Measurements from ENCODE around the gene DNAI2. TPM values are rescaled to one million over a fixed set of nuclear protein-coding genes. Genes with fewer than 3 reads are reported as not detected.

Gene DNAI2
- polyA plus RNA-seq, 1 of the 3 experiments (the other 2 are of a cell fraction) = not detected

DNA sequence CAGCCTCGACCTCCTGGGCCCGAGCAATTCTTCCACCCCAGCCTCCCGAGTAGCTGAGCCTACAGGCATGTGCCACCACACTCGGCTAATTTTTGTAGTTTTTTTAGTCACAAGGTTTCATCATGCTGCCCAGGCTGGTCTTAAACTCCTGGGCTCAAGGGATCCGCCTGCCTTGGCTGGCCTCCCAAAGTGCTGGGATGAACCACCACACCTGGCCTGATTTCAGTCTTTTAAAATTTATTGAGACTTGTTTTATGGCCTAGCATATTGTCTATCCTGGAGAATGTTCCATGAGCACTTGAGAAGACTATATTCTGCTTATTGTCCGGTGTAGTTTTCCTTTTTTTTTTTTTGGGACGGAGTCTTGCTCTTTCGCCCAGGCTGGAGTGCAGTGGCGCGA is 18.5 kb downstream of the DNAI2 start (continued):
- no peak for TF ChIP-seq CHD2 (IDR thresholded peaks at IDR 0.05; ENCODE audit: low read length, partially characterized antibody)

DNA sequence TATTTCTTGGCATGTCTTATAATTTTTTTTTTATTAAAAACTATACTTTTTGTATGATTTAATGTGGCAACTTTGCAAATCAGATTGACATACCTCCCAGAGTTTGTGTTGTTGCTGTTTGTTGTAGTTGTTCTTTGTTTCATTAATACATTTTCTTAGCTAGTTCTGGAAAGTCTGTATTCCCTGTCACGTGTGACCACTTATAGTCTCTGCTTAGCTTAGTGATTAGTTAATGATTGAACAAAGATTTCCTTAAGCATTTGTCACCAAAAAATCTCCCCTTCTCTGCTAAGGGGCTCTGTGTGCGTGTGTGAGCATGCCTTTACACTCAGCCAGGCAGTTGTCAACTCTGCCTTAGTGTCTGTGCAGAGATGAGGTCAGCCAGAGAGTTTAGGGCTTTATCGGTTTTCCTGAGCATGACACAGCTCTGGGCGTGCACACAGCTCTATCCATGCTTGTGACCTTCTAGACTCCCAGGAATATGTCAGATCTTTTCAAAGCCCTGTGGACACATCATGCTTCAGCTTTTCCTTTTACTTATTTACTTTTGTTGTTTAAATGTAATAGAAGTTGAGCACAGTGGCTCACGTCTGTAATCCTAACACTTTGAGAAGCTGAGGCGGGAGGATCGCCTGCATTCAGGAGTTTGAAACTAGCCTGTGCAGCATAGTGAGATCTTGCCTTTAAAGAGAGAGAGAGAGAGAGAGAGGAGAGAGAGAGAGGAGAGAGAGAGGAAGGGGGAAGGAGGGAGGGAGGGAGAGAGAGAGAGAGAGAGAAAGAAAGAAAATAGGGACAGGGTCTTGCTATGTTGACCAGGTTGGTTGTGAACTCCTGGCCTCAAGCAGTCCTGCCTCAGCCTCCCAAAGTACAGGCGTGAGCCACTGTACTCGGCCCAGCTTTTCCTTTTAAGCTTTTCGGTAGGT is 21.9 kb downstream of the DNAI2 start:
- H3K9ac ChIP-seq = no peak overlapping the region
- no peak overlapping the region for H3K4me2 ChIP-seq
- no peak for DNase-seq
- H3K4me3 ChIP-seq (ENCODE audit: low read depth in 2 of 2, low read length in 1 of 2) = no peak overlapping the region
- no peak overlapping the region for H3K27ac ChIP-seq (ENCODE audit: low read depth in 2 of 2, low read length in 1 of 2)
- 55% methylated on average over 10 of the region's 10 CpGs for WGBS (ENCODE audit: low lambda C conversion rate)
- CTCF ChIA-PET = interaction anchor here (0.6 to 7.8 kb wide), 29 partner anchors 10 to 148 kb away, joined by 3 to 93 read pairs (median 5); partner anchors contain the start of genes GPR142 and RPL38
- no peaks in the 10 kb centered on the region for H3K27me3 ChIP-seq (ENCODE audit: insufficient read depth)
- no peak overlapping the region for H2AFZ ChIP-seq (ENCODE audit: low read depth)
- H3K9me2 ChIP-seq = no peaks in the 10 kb centered on the region
- H4K20me1 ChIP-seq (ENCODE audit: insufficient read depth) = no peaks in the 10 kb centered on the region
- POLR2A ChIA-PET = no interaction called here
- H3K79me2 ChIP-seq (ENCODE audit: insufficient read depth) = no peaks in the 10 kb centered on the region
- H3F3A ChIP-seq (replicated peaks; ENCODE audit: insufficient read depth) = no peaks in the 10 kb centered on the region
- TF ChIP-seq TEAD4 (IDR thresholded peaks at IDR 0.05; ENCODE audit: borderline replicate concordance, insufficient read depth) (no peak), JUND (IDR thresholded peaks at IDR 0.05) (no peak), FOXM1 (IDR thresholded peaks at IDR 0.05; ENCODE audit: low read depth) (no peak), SIN3A (IDR thresholded peaks at IDR 0.05; ENCODE audit: borderline replicate concordance, low read depth, low read length) (no peak), NFIC (IDR thresholded peaks at IDR 0.05; ENCODE audit: borderline replicate concordance) (no peak)
- TF ChIP-seq, protein P1, sequence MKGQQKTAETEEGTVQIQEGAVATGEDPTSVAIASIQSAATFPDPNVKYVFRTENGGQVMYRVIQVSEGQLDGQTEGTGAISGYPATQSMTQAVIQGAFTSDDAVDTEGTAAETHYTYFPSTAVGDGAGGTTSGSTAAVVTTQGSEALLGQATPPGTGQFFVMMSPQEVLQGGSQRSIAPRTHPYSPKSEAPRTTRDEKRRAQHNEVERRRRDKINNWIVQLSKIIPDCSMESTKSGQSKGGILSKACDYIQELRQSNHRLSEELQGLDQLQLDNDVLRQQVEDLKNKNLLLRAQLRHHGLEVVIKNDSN (IDR thresholded peaks at IDR 0.05; ENCODE audit: borderline replicate concordance, low read depth) = no peak
- TF ChIP-seq, protein P2, sequence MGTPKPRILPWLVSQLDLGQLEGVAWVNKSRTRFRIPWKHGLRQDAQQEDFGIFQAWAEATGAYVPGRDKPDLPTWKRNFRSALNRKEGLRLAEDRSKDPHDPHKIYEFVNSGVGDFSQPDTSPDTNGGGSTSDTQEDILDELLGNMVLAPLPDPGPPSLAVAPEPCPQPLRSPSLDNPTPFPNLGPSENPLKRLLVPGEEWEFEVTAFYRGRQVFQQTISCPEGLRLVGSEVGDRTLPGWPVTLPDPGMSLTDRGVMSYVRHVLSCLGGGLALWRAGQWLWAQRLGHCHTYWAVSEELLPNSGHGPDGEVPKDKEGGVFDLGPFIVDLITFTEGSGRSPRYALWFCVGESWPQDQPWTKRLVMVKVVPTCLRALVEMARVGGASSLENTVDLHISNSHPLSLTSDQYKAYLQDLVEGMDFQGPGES (IDR thresholded peaks at IDR 0.05; ENCODE audit: low read depth, low read length) = no peak
- TF ChIP-seq, protein P3, sequence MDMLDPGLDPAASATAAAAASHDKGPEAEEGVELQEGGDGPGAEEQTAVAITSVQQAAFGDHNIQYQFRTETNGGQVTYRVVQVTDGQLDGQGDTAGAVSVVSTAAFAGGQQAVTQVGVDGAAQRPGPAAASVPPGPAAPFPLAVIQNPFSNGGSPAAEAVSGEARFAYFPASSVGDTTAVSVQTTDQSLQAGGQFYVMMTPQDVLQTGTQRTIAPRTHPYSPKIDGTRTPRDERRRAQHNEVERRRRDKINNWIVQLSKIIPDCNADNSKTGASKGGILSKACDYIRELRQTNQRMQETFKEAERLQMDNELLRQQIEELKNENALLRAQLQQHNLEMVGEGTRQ (IDR thresholded peaks at IDR 0.05; ENCODE audit: borderline replicate concordance, low read depth, low read length) = no peak
- H3K4me1 ChIP-seq (ENCODE audit: control insufficient read depth in 1 of 2, insufficient read depth in 2 of 2, low read depth in 1 of 2, low read length in 1 of 2) = peaks cover 0 to 3% of the 10 kb centered on the region in 2 experiments; a peak in 1 of 4 replicates
- no peaks in the 10 kb centered on the region for H3K36me3 ChIP-seq (replicated peaks in 1 of 2; ENCODE audit: control insufficient read depth in 1 of 2, insufficient read depth in 2 of 2, low read length in 1 of 2)
- H3K9me3 ChIP-seq = peaks cover 4% of the 10 kb centered on the region; the same call in 1 of the 2 replicates

DNA sequence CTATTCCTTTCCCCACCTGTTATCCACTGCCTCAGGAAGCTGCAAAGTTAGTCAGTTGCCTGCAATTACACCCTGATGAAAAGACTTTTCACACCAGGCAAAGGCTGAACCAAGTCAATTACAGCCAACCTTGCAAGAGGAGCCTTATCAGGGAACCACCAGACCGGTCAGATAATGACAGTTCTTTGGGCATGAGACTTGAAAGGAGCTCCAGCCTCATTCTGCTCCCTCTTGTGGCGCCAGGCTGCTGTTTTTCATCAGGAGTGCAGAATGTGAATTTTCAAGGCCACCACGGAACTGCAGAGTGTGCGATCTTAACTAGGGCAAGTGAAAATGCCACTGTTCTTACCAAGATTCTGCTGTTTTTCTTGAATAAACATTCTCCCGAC is 22.5 kb downstream of the DNAI2 start:
- Histone ChIP-seq H3K79me2 (ENCODE audit: insufficient read depth) (no peaks in the 10 kb centered on the region), H3K4me1 (ENCODE audit: control insufficient read depth in 1 of 2, insufficient read depth in 2 of 2, low read depth in 1 of 2, low read length in 1 of 2) (peaks cover 0 to 3% of the 10 kb centered on the region in 2 experiments; a peak in 1 of 4 replicates)
- POLR2A ChIA-PET = interaction anchor here (0.6 kb wide), 1 partner anchor 84 kb away, joined by 3 read pairs; the partner anchor contains the start of gene TTYH2
- TF ChIP-seq, protein P4, sequence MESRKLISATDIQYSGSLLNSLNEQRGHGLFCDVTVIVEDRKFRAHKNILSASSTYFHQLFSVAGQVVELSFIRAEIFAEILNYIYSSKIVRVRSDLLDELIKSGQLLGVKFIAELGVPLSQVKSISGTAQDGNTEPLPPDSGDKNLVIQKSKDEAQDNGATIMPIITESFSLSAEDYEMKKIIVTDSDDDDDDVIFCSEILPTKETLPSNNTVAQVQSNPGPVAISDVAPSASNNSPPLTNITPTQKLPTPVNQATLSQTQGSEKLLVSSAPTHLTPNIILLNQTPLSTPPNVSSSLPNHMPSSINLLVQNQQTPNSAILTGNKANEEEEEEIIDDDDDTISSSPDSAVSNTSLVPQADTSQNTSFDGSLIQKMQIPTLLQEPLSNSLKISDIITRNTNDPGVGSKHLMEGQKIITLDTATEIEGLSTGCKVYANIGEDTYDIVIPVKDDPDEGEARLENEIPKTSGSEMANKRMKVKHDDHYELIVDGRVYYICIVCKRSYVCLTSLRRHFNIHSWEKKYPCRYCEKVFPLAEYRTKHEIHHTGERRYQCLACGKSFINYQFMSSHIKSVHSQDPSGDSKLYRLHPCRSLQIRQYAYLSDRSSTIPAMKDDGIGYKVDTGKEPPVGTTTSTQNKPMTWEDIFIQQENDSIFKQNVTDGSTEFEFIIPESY (IDR thresholded peaks at IDR 0.05; ENCODE audit: borderline replicate concordance, low read depth) = no peak
- TF ChIP-seq JUND (IDR thresholded peaks at IDR 0.05) = no peak
- TF ChIP-seq, protein P5, sequence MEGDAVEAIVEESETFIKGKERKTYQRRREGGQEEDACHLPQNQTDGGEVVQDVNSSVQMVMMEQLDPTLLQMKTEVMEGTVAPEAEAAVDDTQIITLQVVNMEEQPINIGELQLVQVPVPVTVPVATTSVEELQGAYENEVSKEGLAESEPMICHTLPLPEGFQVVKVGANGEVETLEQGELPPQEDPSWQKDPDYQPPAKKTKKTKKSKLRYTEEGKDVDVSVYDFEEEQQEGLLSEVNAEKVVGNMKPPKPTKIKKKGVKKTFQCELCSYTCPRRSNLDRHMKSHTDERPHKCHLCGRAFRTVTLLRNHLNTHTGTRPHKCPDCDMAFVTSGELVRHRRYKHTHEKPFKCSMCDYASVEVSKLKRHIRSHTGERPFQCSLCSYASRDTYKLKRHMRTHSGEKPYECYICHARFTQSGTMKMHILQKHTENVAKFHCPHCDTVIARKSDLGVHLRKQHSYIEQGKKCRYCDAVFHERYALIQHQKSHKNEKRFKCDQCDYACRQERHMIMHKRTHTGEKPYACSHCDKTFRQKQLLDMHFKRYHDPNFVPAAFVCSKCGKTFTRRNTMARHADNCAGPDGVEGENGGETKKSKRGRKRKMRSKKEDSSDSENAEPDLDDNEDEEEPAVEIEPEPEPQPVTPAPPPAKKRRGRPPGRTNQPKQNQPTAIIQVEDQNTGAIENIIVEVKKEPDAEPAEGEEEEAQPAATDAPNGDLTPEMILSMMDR (IDR thresholded peaks at IDR 0.05) = peak; percentile 16; the same call in 1 of the 2 replicates
- TF ChIP-seq, protein P3 (IDR thresholded peaks at IDR 0.05; ENCODE audit: borderline replicate concordance, low read depth, low read length) = no peak
- TF ChIP-seq SMC3 (IDR thresholded peaks at IDR 0.05; ENCODE audit: low read depth, low read length) = peak; percentile 75; the same call in 1 of the 2 replicates
- TF ChIP-seq MXI1 (IDR thresholded peaks at IDR 0.05; ENCODE audit: low read depth, low read length) = peak; percentile 83; the same call in 1 of the 2 replicates
- TF ChIP-seq MEF2A (IDR thresholded peaks at IDR 0.05; ENCODE audit: borderline replicate concordance, low read depth) = no peak

More for the DNA sequence above, 22.5 kb downstream of the DNAI2 start:
- no peaks in the 10 kb centered on the region for H3F3A ChIP-seq (replicated peaks; ENCODE audit: insufficient read depth)
- no peak overlapping the region; a peak in 1 of 4 replicates for H3K4me3 ChIP-seq (ENCODE audit: low read depth in 2 of 2, low read length in 1 of 2)
- H3K9me3 ChIP-seq = peaks cover 4% of the 10 kb centered on the region; the same call in 1 of the 2 replicates
- CTCF ChIA-PET = interaction anchor here (0.6 to 7.8 kb wide), 30 partner anchors 9 to 161 kb away, joined by 3 to 93 read pairs (median 6); partner anchors contain the start of genes GPR142 and RPL38
- H3K27ac ChIP-seq (ENCODE audit: low read depth in 2 of 2, low read length in 1 of 2) = no peak overlapping the region
- H3K9me2 ChIP-seq = no peaks in the 10 kb centered on the region
- DNase-seq = peak; percentile 76
- H2AFZ ChIP-seq (ENCODE audit: low read depth) = no peak overlapping the region
- H3K4me2 ChIP-seq = no peak overlapping the region
- H4K20me1 ChIP-seq (ENCODE audit: insufficient read depth) = no peaks in the 10 kb centered on the region
- no peak overlapping the region for H3K9ac ChIP-seq
- 15% methylated on average over 5 of the region's 5 CpGs for WGBS (ENCODE audit: low lambda C conversion rate)
- no peaks in the 10 kb centered on the region for H3K36me3 ChIP-seq (replicated peaks in 1 of 2; ENCODE audit: control insufficient read depth in 1 of 2, insufficient read depth in 2 of 2, low read length in 1 of 2)
- no peaks in the 10 kb centered on the region for H3K27me3 ChIP-seq (ENCODE audit: insufficient read depth)

Measured in SK-N-SH (cell line).